Panc1 (cell line): Measurements from ENCODE around the gene PEAR1. TPM values are rescaled to one million over a fixed set of nuclear protein-coding genes. Genes with fewer than 3 reads are reported as not detected.

Experiments used
- ATAC-seq: fragments of 200-7000 bp; cut with Tn5 transposase; 2 replicates; pipeline ENCODE4 v1.9.1; 2020; ENCODE audit warnings: mild to moderate bottlenecking, moderate library complexity
- BruUV-seq: library from RNA; stranded (reverse); fragments of 400-500 nt; replicated peaks from 2 replicates; lab custom pipeline; 2021; lab: Mats Ljungman, UMichigan
- CTCF ChIA-PET: fragments of 300-600 bp; sonication (Branson Sonifier 250); formaldehyde crosslinking; loops from one replicate; lab custom pipeline; 2022; ENCODE audit warnings: antibody characterized with exemption; lab: Charles Lee
- POLR2A ChIA-PET: fragments of 300-600 bp; sonication (Branson Sonifier 250); formaldehyde crosslinking; loops from one replicate; lab custom pipeline; 2022; ENCODE audit warnings: antibody characterized with exemption; lab: Charles Lee
- DNase-seq: peaks from one replicate; pipeline ENCODE4 v3.0.0-alpha.2; 2010; ENCODE audit warnings: low read depth, low spot score
- H3K27ac ChIP-seq: 2 replicates; pipeline ENCODE4 v1.5.1; 2011; ENCODE audit warnings: mild to moderate bottlenecking, low read length, inconsistent platforms
- H3K27me3 ChIP-seq: fragments of 200-500 bp; sonication (Bioruptor generic); 2 replicates; pipeline ENCODE4 v1.6.0; 2014; ENCODE audit warnings: low read length, inconsistent platforms; ENCODE audit not compliant: control insufficient read depth, insufficient read depth
- H3K36me3 ChIP-seq: fragments of 200-500 bp; sonication (Bioruptor generic); 2 replicates; pipeline ENCODE4 v1.5.1; 2014; ENCODE audit warnings: inconsistent platforms, mild to moderate bottlenecking, low read length, moderate library complexity; ENCODE audit not compliant: control insufficient read depth, insufficient read depth
- H3K4me1 ChIP-seq: 2 replicates; pipeline ENCODE4 v1.5.1; 2011; ENCODE audit warnings: inconsistent platforms, mild to moderate bottlenecking, low read length, moderate library complexity; ENCODE audit not compliant: control insufficient read depth, insufficient read depth
- H3K4me3 ChIP-seq, 2 experiments: 2 replicates each; pipeline ENCODE4 v1.5.1; 2011 to 2012; ENCODE audit warnings: low read depth in 2 of 2, low read length in 2 of 2, mild to moderate bottlenecking in 2 of 2, inconsistent platforms in 1 of 2, moderate library complexity in 1 of 2
- H3K9me3 ChIP-seq: fragments of 200-500 bp; sonication (Bioruptor generic); 2 replicates; pipeline ENCODE4 v1.5.1; 2014; ENCODE audit warnings: low read depth, mild to moderate bottlenecking, inconsistent platforms, low read length, moderate library complexity; ENCODE audit not compliant: control insufficient read depth, insufficient read depth
- POLR2AphosphoS5 ChIP-seq: IDR thresholded peaks from 2 replicates; pipeline ENCODE4 v1.6.1; 2012; ENCODE audit warnings: mild to moderate bottlenecking, low read depth, low read length, moderate library complexity
- SIN3A ChIP-seq: IDR thresholded peaks from 2 replicates; pipeline ENCODE4 v1.6.1; 2012; ENCODE audit warnings: low read depth, mild to moderate bottlenecking, low read length, moderate library complexity, borderline replicate concordance; ENCODE audit not compliant: insufficient read depth
- TCF7L2 ChIP-seq: IDR thresholded peaks from 2 replicates; pipeline ENCODE4 v1.6.1; 2011; ENCODE audit warnings: mild to moderate bottlenecking, low read depth, low read length, inconsistent platforms
- in situ Hi-C: cut with HindIII; loops from 2 replicates; pipeline ENCODE4 v1.10.0; 2016; ENCODE audit warnings: low sequenced_read_pairs, low pct_unique_long_range_greater_than_20kb
- intact Hi-C: fragments of 100-400 bp; cut with micrococcal nuclease; formaldehyde crosslinking; loops from one replicate; pipeline ENCODE4 v1.10.0; 2022; ENCODE audit not compliant: unreplicated experiment
- total RNA-seq: library from RNA; stranded (reverse); gene quantifications from one replicate; pipeline ENCODE4 v1.2.1, GENCODE V29; 2021; ENCODE audit not compliant: unreplicated experiment
- TF ChIP-seq, protein P1 (sequence below): fragments of 450-650 bp; IDR thresholded peaks from 2 replicates; pipeline ENCODE4 v1.5.1; 2017; ENCODE audit warnings: mild to moderate bottlenecking
- TF ChIP-seq, protein P2 (sequence below), 2 experiments: IDR thresholded peaks; 2 replicates each; pipeline ENCODE4 v1.6.1; 2011 to 2012; ENCODE audit warnings: low read depth in 2 of 2, control low read depth in 1 of 2, low read length in 1 of 2, mild to moderate bottlenecking in 1 of 2, moderate library complexity in 1 of 2; ENCODE audit not compliant: insufficient read depth in 1 of 2

PEAR1 gene
- total RNA-seq, 1 experiment from 2014 or later = 16.1 TPM

DNA sequence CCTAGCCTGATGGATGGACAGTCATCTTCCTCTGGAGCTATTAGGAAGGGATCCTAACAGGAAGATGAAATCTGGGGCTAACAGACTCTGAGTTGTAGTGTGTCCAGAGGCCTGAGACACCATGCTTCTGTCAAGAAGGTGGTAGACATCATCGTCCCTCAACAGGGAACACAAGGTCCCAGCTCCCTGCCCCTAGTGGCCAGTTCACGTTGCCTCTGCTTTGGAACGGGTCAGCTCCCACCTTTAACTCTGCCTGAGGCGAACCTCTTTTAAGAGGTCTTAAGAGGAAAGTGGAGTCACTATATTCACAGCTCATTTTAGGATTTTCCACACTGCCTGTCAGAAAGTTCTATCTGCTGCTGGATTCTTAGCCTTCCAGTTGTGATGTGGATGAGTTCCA, 55.2 kb downstream of the PEAR1 start:
- POLR2A ChIA-PET = interaction anchor here (0.6 kb wide), 1 partner anchor 76 kb away, joined by 6 read pairs; no protein-coding TSS in a partner anchor
- in situ Hi-C loops = no loop called here

DNA sequence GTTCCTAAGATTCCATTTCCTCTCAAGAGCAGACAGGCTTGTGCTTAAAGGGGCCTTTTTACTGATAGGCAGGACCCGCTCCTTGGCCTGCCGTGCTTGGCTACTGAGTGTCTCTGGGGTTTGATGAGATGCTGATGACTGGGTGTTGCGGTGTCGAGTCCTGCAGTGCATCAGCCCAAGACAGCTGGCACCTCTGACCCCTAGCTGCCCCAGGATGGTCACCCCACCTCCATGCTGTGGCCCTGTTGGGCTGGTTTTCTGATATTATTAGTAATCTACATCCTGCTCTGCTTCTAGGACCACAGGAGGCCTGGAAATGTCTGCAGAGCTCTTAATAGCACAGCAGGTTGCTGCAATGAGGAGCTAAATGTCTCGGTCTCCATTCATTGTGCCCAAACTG, 55.6 kb downstream of the PEAR1 start:
- TF ChIP-seq SIN3A = no peak
- TF ChIP-seq, protein P1, sequence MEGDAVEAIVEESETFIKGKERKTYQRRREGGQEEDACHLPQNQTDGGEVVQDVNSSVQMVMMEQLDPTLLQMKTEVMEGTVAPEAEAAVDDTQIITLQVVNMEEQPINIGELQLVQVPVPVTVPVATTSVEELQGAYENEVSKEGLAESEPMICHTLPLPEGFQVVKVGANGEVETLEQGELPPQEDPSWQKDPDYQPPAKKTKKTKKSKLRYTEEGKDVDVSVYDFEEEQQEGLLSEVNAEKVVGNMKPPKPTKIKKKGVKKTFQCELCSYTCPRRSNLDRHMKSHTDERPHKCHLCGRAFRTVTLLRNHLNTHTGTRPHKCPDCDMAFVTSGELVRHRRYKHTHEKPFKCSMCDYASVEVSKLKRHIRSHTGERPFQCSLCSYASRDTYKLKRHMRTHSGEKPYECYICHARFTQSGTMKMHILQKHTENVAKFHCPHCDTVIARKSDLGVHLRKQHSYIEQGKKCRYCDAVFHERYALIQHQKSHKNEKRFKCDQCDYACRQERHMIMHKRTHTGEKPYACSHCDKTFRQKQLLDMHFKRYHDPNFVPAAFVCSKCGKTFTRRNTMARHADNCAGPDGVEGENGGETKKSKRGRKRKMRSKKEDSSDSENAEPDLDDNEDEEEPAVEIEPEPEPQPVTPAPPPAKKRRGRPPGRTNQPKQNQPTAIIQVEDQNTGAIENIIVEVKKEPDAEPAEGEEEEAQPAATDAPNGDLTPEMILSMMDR = no peak
- H3K27ac ChIP-seq = no peak overlapping the region
- peaks cover 22% of the 10 kb centered on the region for H3K36me3 ChIP-seq
- no TSS peak for BruUV-seq
- no peaks in the 10 kb centered on the region for H3K27me3 ChIP-seq
- no peak overlapping the region for H3K4me3 ChIP-seq
- ChIA-PET POLR2A (interaction anchor here (0.6 kb wide), 1 partner anchor 76 kb away, joined by 6 read pairs; no protein-coding TSS in a partner anchor), CTCF (interaction anchor here (0.6 kb wide), 1 partner anchor 110 kb away, joined by 3 read pairs; no protein-coding TSS in a partner anchor)
- intact Hi-C loops (no loop called here), in situ Hi-C loops (no loop called here)
- DNase-seq (no peak), ATAC-seq (no peak)
- H3K4me1 ChIP-seq = no peaks in the 10 kb centered on the region
- no peaks in the 10 kb centered on the region for H3K9me3 ChIP-seq

More for the DNA sequence above, 55.2 kb downstream of the PEAR1 start:
- ATAC-seq (peak; percentile 59; the same call in 1 of the 2 replicates), DNase-seq (no peak)
- TF ChIP-seq, protein P2, sequence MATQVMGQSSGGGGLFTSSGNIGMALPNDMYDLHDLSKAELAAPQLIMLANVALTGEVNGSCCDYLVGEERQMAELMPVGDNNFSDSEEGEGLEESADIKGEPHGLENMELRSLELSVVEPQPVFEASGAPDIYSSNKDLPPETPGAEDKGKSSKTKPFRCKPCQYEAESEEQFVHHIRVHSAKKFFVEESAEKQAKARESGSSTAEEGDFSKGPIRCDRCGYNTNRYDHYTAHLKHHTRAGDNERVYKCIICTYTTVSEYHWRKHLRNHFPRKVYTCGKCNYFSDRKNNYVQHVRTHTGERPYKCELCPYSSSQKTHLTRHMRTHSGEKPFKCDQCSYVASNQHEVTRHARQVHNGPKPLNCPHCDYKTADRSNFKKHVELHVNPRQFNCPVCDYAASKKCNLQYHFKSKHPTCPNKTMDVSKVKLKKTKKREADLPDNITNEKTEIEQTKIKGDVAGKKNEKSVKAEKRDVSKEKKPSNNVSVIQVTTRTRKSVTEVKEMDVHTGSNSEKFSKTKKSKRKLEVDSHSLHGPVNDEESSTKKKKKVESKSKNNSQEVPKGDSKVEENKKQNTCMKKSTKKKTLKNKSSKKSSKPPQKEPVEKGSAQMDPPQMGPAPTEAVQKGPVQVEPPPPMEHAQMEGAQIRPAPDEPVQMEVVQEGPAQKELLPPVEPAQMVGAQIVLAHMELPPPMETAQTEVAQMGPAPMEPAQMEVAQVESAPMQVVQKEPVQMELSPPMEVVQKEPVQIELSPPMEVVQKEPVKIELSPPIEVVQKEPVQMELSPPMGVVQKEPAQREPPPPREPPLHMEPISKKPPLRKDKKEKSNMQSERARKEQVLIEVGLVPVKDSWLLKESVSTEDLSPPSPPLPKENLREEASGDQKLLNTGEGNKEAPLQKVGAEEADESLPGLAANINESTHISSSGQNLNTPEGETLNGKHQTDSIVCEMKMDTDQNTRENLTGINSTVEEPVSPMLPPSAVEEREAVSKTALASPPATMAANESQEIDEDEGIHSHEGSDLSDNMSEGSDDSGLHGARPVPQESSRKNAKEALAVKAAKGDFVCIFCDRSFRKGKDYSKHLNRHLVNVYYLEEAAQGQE (IDR thresholded peaks at IDR 0.05; ENCODE audit: insufficient read depth in 1 of 2, low read depth in 2 of 2, low read length in 1 of 2) = no peak
- TF ChIP-seq, protein P1 = no peak; the same call in 1 of the 2 replicates
- TF ChIP-seq SIN3A = no peak
- TF ChIP-seq POLR2AphosphoS5 = no peak
- no peak for TF ChIP-seq TCF7L2
- Histone ChIP-seq H3K9me3 (no peaks in the 10 kb centered on the region), H3K4me1 (no peaks in the 10 kb centered on the region), H3K36me3 (peaks cover 22% of the 10 kb centered on the region), H3K27me3 (no peaks in the 10 kb centered on the region), H3K27ac (no peak overlapping the region), H3K4me3 (no peak overlapping the region)
- CTCF ChIA-PET = no interaction called here
- intact Hi-C loops = no loop called here
- no TSS peak for BruUV-seq
